HG02970 (cell line): ENCODE measurements around the gene OR10Z1.

Experiments used
- ATAC-seq: cut with Tn5 transposase; IDR thresholded peaks from one replicate; pipeline ENCODE4 v1.9.1; 2021; ENCODE audit warnings: mild to moderate bottlenecking, moderate library complexity, moderate number of reproducible peaks; ENCODE audit not compliant: unreplicated experiment, low FRiP score

OR10Z1 gene

GRCh38 chr1:158604968-158605367 lies at the start of gene OR10Z1:
Gene OR10Z1, plus strand, starts transcription at chr1:158605268. Its CDS starts 1,171 bp downstream, at chr1:158606439.
- ATAC-seq = no peak

DNA sequence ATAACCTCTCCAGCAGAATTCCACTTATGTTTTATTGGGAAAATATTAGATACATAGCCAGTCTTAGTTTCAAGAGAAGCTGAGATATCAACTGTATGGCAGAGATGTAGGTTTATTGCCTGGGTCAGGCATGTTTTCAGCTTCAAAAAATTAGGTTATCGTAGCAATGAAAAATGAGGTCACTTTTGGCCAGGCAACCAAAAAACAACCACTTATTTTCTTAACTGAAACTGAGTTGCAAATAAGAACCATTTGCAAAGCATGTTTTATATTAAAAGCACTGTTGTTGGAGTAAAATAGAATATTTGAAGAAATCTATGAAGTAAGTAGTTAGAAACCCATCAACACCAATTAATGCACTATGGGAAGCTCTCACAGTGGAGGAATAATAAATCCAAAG lies 45.4 kb upstream of the OR10Z1 start:
- ATAC-seq = no peak

- no peak for ATAC-seq
These were observed 41.2 kb upstream of the OR10Z1 start for GRCh38 chr1:158563853-158564252.

- ATAC-seq = no peak
These were observed 40.5 kb upstream of the OR10Z1 start for GRCh38 chr1:158564608-158565007.

DNA sequence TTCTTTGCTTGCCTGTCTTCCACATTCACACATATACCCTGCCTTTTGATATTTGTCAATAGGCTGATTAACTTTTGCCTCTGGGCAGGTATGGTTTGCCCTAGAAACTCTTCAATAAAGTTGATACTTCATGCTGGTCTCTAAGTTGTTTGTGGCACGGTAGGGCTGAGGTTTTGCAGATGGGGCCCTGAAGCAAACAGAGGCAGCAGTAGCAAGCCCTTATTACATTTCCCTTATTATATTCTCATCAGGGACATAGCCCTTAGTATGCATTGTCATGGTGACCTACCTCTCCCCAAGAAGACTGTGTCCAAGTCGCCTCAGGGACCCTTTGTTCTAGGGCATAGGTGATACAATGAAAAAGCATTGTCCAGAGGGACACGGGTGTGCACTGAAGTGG lies 34.6 kb upstream of the OR10Z1 start, which contains the start of gene OR6P1:
OR6P1 (minus strand) TSS at position 101 of the 400 bp plus-strand sequence. CDS start 6,976 bp downstream, outside the sequence.
- no peak for ATAC-seq

- ATAC-seq = no peak
These were observed 32.8 kb upstream of the OR10Z1 start for GRCh38 chr1:158572226-158572625.

DNA sequence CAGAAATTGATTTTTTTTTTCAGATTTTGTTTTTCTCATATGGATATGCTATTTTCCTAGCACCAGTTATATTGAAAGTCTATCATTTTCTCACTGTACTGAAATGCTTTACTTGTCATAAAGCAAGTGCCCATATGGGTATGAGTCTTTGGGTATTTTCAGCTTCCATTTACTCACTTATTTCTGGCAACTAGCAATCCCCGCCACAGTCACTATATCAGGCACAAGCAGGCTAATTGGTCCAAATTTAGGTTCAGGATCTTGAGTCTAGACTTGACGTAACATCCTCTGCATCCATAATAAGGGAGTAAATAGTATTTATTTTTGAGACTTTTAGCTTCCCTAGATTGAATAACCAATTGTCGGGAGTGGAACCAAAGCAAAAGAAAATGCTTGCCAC lies 27.5 kb upstream of the OR10Z1 start:
- no peak for ATAC-seq

GRCh38 chr1:158579733-158580132 lies 25.3 kb upstream of the OR10Z1 start, which contains the start of gene OR10X1:
Gene OR10X1, minus strand, starts transcription at chr1:158579899. Its CDS starts 0 bp downstream, at chr1:158579899.
- no peak for ATAC-seq

GRCh38 chr1:158583962-158584361 lies 21.1 kb upstream of the OR10Z1 start:
- no peak for ATAC-seq

DNA sequence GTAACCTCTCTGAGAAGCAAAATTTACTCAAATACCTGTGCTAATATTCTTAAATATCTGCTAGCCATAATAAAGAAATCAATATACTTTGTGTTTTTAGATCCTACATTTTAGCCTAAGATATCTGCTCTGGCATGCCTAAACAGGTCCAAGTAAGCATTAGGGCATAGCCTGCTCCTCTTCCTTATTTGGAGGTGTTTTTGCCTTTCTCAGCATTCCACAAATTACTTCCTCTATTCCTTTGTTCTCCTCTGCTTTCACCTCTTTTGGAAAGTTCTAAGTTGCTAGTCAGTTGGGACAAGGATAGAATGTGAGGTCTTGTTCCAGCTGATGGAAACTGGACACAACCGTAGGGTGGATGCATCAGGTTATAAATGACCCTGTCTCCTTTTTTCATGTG lies 18.1 kb upstream of the OR10Z1 start:
- no peak for ATAC-seq

DNA sequence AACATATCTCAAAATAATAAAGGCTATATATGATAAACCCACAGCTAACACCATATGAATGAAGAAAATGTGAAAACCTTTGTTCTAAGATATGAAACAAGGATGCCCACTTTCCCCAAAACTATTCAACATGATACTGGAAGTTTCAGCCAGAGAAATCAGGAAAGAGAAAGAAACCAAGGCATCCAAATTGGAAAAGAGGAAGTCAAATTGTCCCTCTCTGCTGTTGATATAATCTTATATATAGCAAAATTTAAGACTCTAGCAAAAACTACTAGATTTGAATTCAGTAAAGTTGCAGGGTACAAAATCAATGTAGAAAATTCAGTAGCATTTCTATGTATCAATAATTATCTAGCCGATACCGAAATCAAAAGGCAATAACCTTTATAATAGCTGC lies 4.3 kb upstream of the OR10Z1 start:
- no peak for ATAC-seq

DNA sequence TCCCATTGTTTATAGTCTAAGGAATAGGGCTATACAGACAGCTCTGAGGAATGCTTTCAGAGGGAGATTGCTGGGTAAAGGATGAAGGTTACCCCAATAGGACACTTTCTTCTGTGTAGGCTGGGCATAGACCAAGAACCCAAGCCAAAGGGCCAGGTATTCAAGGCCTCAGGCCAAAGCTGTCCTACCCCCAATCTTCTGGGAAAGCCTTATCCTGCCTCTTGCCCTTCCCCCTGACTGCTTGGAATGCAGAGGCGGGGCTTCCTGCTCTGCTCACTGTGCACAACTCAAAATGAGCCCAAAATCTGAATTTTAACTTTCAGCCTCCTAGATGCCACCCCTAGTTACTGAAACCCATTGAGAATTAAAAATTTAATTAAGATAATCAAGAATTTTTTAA lies 2.2 kb downstream of the OR10Z1 start:
- ATAC-seq = no peak

- ATAC-seq = no peak
These were observed 6.8 kb downstream of the OR10Z1 start for GRCh38 chr1:158611916-158612315.

DNA sequence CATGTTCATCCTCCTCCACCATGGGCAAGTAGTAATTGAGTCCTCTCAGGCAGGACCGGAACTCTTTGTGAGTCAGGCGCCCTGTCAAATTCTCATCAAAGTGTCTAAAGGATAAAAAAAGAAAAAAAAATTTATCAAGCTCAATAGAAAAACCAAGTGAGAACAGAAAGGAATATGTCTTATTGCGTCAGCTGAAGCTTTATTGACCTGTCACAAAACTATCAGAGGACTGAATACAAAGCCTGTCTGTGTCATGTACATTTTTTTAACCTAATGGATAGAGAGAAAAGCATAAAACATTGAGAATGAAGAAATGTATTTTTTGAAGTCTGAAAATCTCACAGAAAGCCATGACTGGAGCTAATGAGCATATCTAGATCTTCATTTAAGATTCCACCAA lies 8.7 kb downstream of the OR10Z1 start:
- ATAC-seq = no peak

DNA sequence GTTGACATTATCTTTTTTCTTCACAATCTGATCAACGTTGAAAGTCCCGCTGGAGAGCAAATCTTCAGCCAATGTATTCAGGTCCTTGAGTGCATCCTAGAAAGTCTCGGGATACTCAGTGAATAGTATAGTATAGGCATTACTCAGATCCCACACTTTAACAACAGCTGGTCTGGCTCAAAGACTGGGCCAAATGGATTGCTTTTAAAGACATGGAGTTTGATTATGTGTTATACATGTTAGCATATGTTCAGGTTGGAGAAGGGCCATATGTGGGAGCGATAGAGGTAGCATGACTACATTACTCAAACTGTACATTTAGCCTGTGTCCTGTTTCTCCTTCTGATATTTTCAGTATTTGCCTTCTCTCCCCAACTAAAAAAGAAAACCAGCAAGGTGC lies 33.1 kb downstream of the OR10Z1 start:
- no peak for ATAC-seq

GRCh38 chr1:158638904-158639303 lies 33.8 kb downstream of the OR10Z1 start:
- ATAC-seq = no peak

- ATAC-seq = no peak
These were observed 39.4 kb downstream of the OR10Z1 start for GRCh38 chr1:158644449-158644848.

- no peak for ATAC-seq
These were observed 41.4 kb downstream of the OR10Z1 start for GRCh38 chr1:158646465-158646864.

DNA sequence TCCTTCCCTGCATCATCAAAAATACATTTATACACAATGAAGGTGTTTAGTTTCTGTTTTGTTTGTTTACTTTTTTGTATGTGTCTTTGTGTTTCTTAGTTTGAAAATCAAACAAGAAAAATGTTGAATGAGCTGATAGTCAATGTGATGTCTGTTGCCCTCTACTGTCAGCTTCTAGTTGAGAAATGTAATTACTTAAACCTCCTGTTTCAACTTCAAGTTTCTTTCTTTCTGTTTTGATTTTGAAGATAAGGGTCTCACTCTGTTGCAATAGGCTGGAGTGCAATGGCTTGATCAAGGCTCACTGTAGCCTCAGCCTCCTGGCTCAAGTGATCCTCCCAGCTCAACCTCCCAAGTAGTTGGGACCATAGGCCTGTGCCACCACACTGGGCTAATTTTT lies 44.0 kb downstream of the OR10Z1 start:
- no peak for ATAC-seq

- ATAC-seq = no peak
These were observed 47.8 kb downstream of the OR10Z1 start for GRCh38 chr1:158652721-158653334.

DNA sequence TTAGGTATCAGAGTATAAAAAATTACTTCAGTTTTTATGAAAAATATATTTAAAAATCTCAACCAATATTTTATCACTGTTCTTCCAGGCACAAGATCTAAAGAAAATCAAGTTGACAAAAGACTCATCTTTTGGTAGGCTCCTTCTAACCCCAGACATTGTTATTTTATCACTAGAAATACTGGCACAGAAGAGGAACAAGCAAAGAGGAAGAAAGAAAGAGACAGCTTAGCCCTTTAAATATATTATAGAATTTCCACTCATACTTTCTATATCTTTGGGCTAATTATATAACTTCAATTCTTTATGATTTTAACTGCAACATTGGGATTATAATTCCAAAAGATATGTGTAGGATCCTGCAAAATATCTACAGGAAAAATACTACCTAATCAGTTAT lies 49.0 kb downstream of the OR10Z1 start:
- ATAC-seq = no peak

DNA sequence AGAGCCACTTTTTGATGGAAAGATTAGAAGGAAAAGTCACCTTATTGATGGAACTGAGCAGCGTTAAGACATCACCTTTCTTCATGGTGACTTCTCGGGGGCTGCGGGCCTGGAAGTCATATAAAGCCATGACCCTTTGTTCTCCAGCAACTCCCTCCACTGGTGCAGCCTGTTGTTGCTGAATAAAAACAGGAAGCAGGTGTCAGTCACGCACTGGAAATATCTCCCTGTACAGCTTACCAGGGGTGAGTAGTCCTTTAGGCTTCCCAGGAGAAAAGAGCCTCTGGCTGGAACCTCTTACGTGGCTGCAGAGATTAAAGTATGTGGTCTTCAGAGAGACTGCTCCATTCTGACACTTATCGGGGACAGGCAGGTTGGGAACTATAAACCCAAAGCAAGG lies 49.5 kb downstream of the OR10Z1 start:
- ATAC-seq = no peak
